Cerebellar cortex (tissue), 1 donor: ENCODE measurements around the gene HOXA6.

Source experiments
- DNase-seq: peaks from one replicate; pipeline ENCODE4 v3.0.0-alpha.2; 2015; ENCODE audit warnings: low spot score

Gene HOXA6

GRCh38 chr7:27147199-27148030 is at the start of gene HOXA6:
Gene HOXA6, minus strand, starts transcription at chr7:27147774. Its CDS starts 25 bp downstream, at chr7:27147749.
- no peak for DNase-seq

- peak; percentile 65 for DNase-seq
Observed at GRCh38 chr7:27196287-27196767, 48.8 kb upstream of the HOXA6 start.

GRCh38 chr7:27194686-27195379 is 47.3 kb upstream of the HOXA6 start:
- no peak for DNase-seq

GRCh38 chr7:27194002-27194352 is 46.4 kb upstream of the HOXA6 start:
- DNase-seq, result no peak

- DNase-seq, result no peak
Observed at GRCh38 chr7:27193335-27194001, 45.9 kb upstream of the HOXA6 start.

GRCh38 chr7:27192546-27193334 is 45.2 kb upstream of the HOXA6 start:
- DNase-seq, result no peak

GRCh38 chr7:27191833-27192545 is 44.4 kb upstream of the HOXA6 start:
- DNase-seq, result no peak

- DNase-seq, result no peak
Observed at GRCh38 chr7:27191161-27191731, 43.7 kb upstream of the HOXA6 start.

GRCh38 chr7:27189997-27190748 is 42.6 kb upstream of the HOXA6 start:
- DNase-seq, result no peak

GRCh38 chr7:27189295-27189996 is 41.9 kb upstream of the HOXA6 start:
- DNase-seq, result no peak

- no peak for DNase-seq
Observed at GRCh38 chr7:27188386-27189294, 41.1 kb upstream of the HOXA6 start.

GRCh38 chr7:27187475-27188385 is 40.2 kb upstream of the HOXA6 start:
- DNase-seq, result no peak

- DNase-seq, result no peak
Observed at GRCh38 chr7:27186668-27187474, 39.3 kb upstream of the HOXA6 start.

GRCh38 chr7:27185854-27186667 is 38.5 kb upstream of the HOXA6 start:
- no peak for DNase-seq

- DNase-seq, result no peak
Observed at GRCh38 chr7:27185013-27185853, 37.7 kb upstream of the HOXA6 start, which contains the start of gene HOXA11. Gene HOXA11, minus strand, starts transcription at chr7:27185232. Its CDS starts 88 bp downstream, at chr7:27185144.
